Measurements from ENCODE around the gene C10orf90.

- TF ChIP-seq CTCF (IDR thresholded peaks at IDR 0.05), result no peak
- no peak for TF ChIP-seq POLR2A (IDR thresholded peaks at IDR 0.05)
Observed at GRCh38 chr10:126661841-126662515, 8.5 kb downstream of the C10orf90 start.
